CD4-positive, alpha-beta T cell treated with Interleukin-12 subunit alpha and Interleukin-12 subunit beta, for 1 hour (primary cell): ENCODE measurements around the gene TSPAN15.

Experiments
- DNase-seq: peaks from one replicate; pipeline ENCODE4 v3.0.0-alpha.2; 2020

TSPAN15 gene

GRCh38 chr10:69451209-69451783 lies at the start of gene TSPAN15:
TSS of gene TSPAN15 (plus strand) at chr10:69451465. CDS start at chr10:69451595, 130 bp downstream.
- DNase-seq = peak; percentile 86

- DNase-seq = no peak
Measured at GRCh38 chr10:69402386-69402785, 48.9 kb upstream of the TSPAN15 start.

GRCh38 chr10:69403066-69403465 lies 48.2 kb upstream of the TSPAN15 start:
- DNase-seq = no peak

GRCh38 chr10:69403519-69403918 lies 47.7 kb upstream of the TSPAN15 start:
- no peak for DNase-seq

- DNase-seq = no peak
Measured at GRCh38 chr10:69404786-69405185, 46.5 kb upstream of the TSPAN15 start.

GRCh38 chr10:69405221-69405620 lies 46.0 kb upstream of the TSPAN15 start:
- no peak for DNase-seq

- no peak for DNase-seq
Measured at GRCh38 chr10:69406302-69406811, 44.9 kb upstream of the TSPAN15 start.

GRCh38 chr10:69406816-69407580 lies 44.3 kb upstream of the TSPAN15 start:
- DNase-seq = no peak

GRCh38 chr10:69407621-69408301 lies 43.5 kb upstream of the TSPAN15 start:
- DNase-seq = peak; percentile 40

GRCh38 chr10:69408318-69409175 lies 42.7 kb upstream of the TSPAN15 start:
- peak; percentile 92 for DNase-seq

- no peak for DNase-seq
Measured at GRCh38 chr10:69409176-69409495, 42.1 kb upstream of the TSPAN15 start.

- peak; percentile 8 for DNase-seq
Measured at GRCh38 chr10:69409968-69410367, 41.3 kb upstream of the TSPAN15 start.

GRCh38 chr10:69410487-69410886 lies 40.8 kb upstream of the TSPAN15 start:
- DNase-seq = no peak

- no peak for DNase-seq
Measured at GRCh38 chr10:69411476-69411875, 39.8 kb upstream of the TSPAN15 start.

- no peak for DNase-seq
Measured at GRCh38 chr10:69412232-69412790, 39.0 kb upstream of the TSPAN15 start.

GRCh38 chr10:69413221-69413865 lies 37.9 kb upstream of the TSPAN15 start:
- peak; percentile 41 for DNase-seq

- DNase-seq = no peak
Measured at GRCh38 chr10:69414036-69415018, 36.9 kb upstream of the TSPAN15 start.

GRCh38 chr10:69415049-69415448 lies 36.2 kb upstream of the TSPAN15 start:
- DNase-seq = no peak

- DNase-seq = no peak
Measured at GRCh38 chr10:69415951-69416350, 35.3 kb upstream of the TSPAN15 start.

- DNase-seq = no peak
Measured at GRCh38 chr10:69416695-69417094, 34.6 kb upstream of the TSPAN15 start, which contains the start of gene TACR2. TSS of gene TACR2 (minus strand) at chr10:69416918. CDS start at chr10:69416323, 595 bp downstream.

GRCh38 chr10:69417542-69417941 lies 33.7 kb upstream of the TSPAN15 start:
- DNase-seq = no peak
